ENCODE data around the gene SEPTIN10. TPM values are rescaled to one million over a fixed set of nuclear protein-coding genes. Genes with fewer than 3 reads are reported as not detected.

Gene SEPTIN10
- total RNA-seq, 1 experiment from 2014 or later, result 92.5 TPM

DNA sequence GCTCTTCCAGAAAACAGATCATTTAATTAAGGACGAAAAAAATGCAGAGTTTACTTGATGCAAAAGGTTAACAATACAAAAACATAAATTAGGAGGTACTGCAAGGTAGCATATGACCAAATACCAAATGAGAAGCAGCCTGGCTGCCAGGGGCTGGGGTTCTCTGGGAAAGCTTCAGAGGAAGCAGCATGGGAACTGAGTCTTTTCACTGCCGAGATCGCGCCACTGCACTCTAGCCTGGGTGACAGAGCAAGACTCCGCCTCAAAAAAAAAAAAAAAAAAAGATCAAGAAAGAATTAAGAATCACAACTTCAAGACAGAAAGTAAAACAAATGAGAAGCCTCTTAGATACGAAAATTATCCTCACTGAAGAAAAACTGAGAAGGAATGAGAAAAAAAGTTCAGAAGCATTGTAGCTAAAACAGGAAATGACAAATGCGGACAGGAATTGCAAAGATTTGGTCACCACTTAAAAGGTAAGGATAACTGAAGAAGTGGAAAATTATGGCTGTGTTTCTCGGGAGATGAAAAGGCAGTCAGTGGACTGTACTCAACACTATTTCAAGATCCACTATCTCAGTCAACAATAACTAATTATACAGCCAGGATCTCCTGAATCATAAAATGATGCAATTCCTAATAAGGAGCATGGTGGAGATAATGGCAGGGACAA lies 4.3 kb downstream of the SEPTIN10 start:
- Mint-ChIP-seq H3K4me3 (no peak overlapping the region), H3K27ac (peak overlapping the region in 2 of 3 experiments; percentile 25 to 89; a peak in 4 of 7 replicates), H3K4me1 (peaks cover 32 to 39% of the 10 kb centered on the region in 2 experiments), H3K9me3 (no peaks in the 10 kb centered on the region), H3K36me3 (ENCODE audit: insufficient read depth in 1 of 3, low read depth in 3 of 3) (peaks cover 3 to 11% (median 4%) of the 10 kb centered on the region in 3 experiments; a peak in 4 of 7 replicates), H3K27me3 (ENCODE audit: low read depth) (no peaks in the 10 kb centered on the region)
- no peak overlapping the region for H3K4ac ChIP-seq (ENCODE audit: low read depth, low read length)
- H3K23me2 ChIP-seq (ENCODE audit: insufficient read length, low read depth, low read length, poor library complexity, severe bottlenecking), result peaks cover 5% of the 10 kb centered on the region
- H2BK20ac ChIP-seq (ENCODE audit: low read depth, low read length, poor library complexity, severe bottlenecking), result no peak overlapping the region
- DNase-seq, result no peak
- H3K56ac ChIP-seq (ENCODE audit: insufficient read length, low read depth, low read length), result no peak overlapping the region
- H2BK5ac ChIP-seq (ENCODE audit: insufficient read length, low read length), result no peak overlapping the region
- H3K9me3 ChIP-seq (ENCODE audit: control insufficient read depth, low read depth, low read length), result no peaks in the 10 kb centered on the region
- H3K79me2 ChIP-seq (ENCODE audit: insufficient read depth, low read length), result peaks cover 37% of the 10 kb centered on the region; the same call in 1 of the 2 replicates
- H2BK15ac ChIP-seq (ENCODE audit: low read depth, low read length), result no peak overlapping the region
- TF ChIP-seq, protein P1, sequence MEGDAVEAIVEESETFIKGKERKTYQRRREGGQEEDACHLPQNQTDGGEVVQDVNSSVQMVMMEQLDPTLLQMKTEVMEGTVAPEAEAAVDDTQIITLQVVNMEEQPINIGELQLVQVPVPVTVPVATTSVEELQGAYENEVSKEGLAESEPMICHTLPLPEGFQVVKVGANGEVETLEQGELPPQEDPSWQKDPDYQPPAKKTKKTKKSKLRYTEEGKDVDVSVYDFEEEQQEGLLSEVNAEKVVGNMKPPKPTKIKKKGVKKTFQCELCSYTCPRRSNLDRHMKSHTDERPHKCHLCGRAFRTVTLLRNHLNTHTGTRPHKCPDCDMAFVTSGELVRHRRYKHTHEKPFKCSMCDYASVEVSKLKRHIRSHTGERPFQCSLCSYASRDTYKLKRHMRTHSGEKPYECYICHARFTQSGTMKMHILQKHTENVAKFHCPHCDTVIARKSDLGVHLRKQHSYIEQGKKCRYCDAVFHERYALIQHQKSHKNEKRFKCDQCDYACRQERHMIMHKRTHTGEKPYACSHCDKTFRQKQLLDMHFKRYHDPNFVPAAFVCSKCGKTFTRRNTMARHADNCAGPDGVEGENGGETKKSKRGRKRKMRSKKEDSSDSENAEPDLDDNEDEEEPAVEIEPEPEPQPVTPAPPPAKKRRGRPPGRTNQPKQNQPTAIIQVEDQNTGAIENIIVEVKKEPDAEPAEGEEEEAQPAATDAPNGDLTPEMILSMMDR (conservative IDR thresholded peaks at IDR 0.05), result no peak
- no peak overlapping the region for H4K5ac ChIP-seq (ENCODE audit: insufficient read length, low read depth, low read length)
- no peak overlapping the region for H4K91ac ChIP-seq (ENCODE audit: insufficient read length, low read depth, low read length)
- peaks cover 7% of the 10 kb centered on the region for H3K79me1 ChIP-seq (ENCODE audit: insufficient read depth, low read depth, low read length, poor library complexity, severe bottlenecking)
- no peak overlapping the region for H2BK12ac ChIP-seq (ENCODE audit: insufficient read length, low read depth, low read length)
- H4K20me1 ChIP-seq (ENCODE audit: control insufficient read depth, insufficient read depth, insufficient read length), result no peaks in the 10 kb centered on the region
- no peak overlapping the region for H2AK5ac ChIP-seq (ENCODE audit: insufficient read length, low read length)
- peaks cover 5% of the 10 kb centered on the region; the same call in 1 of the 2 replicates for H3K4me1 ChIP-seq (ENCODE audit: insufficient read depth, low read length)
- H3K9ac ChIP-seq (ENCODE audit: extremely low read depth, insufficient read length, low read length), result no peak overlapping the region
- H4K8ac ChIP-seq (replicated peaks; ENCODE audit: insufficient read length, low read depth, low read length), result no peak overlapping the region
- no peak overlapping the region for H2BK120ac ChIP-seq (ENCODE audit: low read depth, low read length, poor library complexity, severe bottlenecking)
- H3K27ac ChIP-seq (ENCODE audit: insufficient read length, low read depth, low read length), result no peak overlapping the region
- WGBS (ENCODE audit: extremely low coverage, insufficient read length, low lambda C conversion rate), result no CpG with 5 or more reads among the region's 8 CpGs
- no peak overlapping the region for H3K18ac ChIP-seq (ENCODE audit: insufficient read length, low read depth, low read length)
- H3K4me2 ChIP-seq (ENCODE audit: insufficient read depth, insufficient read length, low read length), result no peak overlapping the region
- no peak overlapping the region for H3T11ph ChIP-seq (ENCODE audit: low read length)
- H3K23ac ChIP-seq (ENCODE audit: insufficient read length, low read depth, low read length), result no peak overlapping the region
- no peak overlapping the region for H3K14ac ChIP-seq (ENCODE audit: insufficient read depth, low read length)
- H2AFZ ChIP-seq (ENCODE audit: low read length), result no peak overlapping the region
- H3K27me3 ChIP-seq (ENCODE audit: insufficient read depth, low read length), result no peaks in the 10 kb centered on the region
